Inferior parietal cortex (tissue), 1 donor: ENCODE data around the gene PRDM16.

ENCODE experiments used
- DNase-seq: peaks from one replicate; pipeline ENCODE4 v3.0.0-alpha.2; 2016; ENCODE audit errors: extremely low spot score

The PRDM16 gene

GRCh38 chr1:3461238-3461933 is 392.4 kb downstream of the PRDM16 start:
- no peak for DNase-seq

- no peak for DNase-seq
Observed at GRCh38 chr1:3461934-3462275, 392.9 kb downstream of the PRDM16 start.

GRCh38 chr1:3462356-3463012 is 393.5 kb downstream of the PRDM16 start:
- no peak for DNase-seq

DNA sequence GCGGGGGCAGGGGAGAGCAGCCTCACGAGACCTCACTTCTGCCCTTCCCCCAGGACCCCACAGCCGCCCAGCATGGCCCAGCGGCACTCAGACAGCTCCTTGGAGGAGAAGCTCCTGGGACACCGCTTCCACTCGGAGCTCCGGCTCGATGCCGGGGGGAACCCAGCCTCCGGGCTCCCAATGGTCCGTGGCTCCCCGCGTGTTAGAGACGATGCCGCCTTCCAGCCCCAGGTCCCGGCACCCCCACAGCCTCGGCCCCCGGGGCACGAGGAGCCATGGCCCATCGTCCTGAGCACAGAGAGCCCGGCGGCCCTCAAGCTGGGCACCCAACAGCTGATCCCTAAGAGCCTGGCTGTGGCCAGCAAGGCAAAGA is 394.0 kb downstream of the PRDM16 start:
- DNase-seq = no peak

GRCh38 chr1:3463408-3463863 is 394.4 kb downstream of the PRDM16 start:
- DNase-seq = no peak

- no peak for DNase-seq
Observed at GRCh38 chr1:3463891-3464648, 395.1 kb downstream of the PRDM16 start.

DNA sequence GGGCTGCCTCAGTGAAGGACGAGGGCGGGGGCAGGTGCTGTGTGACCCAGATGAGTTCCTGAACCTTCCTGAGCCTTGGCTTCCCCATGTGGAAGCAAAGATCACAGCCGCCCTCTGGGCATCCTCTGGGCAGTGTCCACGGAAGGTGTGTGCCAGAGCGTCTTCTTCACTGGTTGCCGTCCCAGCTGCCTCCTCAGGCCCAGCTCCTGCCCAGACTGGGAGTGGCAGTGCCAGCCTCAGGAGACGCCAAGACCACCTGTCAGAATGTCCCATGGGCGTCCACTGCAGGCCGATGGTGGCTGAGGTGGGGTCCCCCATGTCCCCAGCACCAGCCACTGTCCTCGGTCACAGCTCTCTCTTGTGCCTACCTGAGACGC is 395.6 kb downstream of the PRDM16 start:
- no peak for DNase-seq

DNA sequence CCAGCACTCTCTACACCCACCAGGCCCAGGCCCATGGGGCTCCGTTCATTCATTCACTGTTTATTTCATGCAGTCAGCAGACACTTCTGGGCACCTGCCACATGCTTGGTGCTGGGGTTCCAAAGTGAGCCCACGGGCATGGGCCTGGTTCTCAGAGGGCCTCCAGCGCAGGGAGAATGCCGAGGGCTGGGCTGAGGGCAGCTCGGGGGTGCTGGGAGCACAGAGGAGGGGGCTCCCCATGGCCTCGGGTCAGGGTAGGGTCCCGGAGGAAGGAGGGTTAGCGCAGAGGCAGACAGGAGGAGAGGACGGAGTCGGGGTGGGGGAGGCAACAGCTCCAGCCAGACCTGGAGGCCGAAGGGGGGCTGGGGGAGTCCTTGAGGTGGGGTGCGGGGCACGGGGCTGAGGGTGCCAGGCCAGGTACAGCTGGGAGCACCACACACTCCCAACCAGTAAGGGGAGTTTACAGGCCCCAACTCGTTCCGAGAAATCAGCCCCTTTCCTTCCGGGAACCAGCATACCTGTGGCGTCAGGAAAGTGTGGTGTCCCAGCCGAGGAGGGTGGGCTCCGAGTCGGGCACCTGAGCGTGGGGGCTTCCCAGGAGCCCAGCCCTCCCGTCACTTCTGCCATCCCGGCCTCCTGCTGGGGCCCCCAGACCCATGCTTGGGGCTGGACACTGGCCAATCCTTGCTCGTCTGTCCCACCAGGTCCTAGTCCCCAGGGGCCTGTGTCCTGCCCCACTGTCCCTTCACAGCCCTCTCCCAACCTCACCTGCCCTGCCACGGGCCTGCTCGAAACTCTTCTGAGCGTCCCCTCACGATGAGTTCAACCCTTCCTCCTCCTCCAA is 396.3 kb downstream of the PRDM16 start:
- DNase-seq = no peak

GRCh38 chr1:3465935-3466321 is 396.9 kb downstream of the PRDM16 start:
- no peak for DNase-seq

DNA sequence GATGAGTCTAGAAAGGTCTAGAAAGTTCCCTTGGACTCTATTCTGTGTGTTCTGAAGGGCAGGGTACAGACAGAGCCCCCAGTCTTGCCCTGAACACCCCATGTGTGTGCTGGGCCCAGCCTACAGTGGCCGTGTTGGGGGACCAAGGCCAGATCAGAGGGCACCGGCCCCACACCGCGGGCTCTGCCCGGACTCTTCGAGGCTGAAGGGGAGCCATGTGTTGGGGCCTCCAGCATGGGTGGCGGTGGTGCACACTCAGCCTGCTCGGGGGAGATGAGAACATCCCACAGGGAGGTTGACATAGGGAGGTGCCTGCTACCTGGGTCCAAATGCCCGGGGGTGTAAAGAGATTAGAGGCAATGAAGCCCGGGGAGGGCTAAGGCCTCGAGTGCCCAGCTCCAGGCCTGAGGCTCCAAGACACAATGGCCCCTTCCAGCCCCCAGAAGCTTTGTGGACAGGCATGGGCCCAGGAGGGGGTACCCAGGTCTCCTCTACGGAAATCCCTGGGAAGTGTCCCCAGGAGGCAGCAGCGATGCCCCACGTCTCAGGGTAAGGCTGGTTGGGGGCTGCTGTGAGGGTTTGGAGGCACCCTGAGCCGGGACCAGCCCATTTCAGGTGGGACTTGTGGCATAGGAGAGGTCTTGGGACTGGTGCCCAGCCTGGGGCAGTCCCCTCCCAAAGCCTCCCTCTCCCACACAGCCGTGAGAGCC is 397.5 kb downstream of the PRDM16 start:
- no peak for DNase-seq

GRCh38 chr1:3467096-3468036 is 398.4 kb downstream of the PRDM16 start:
- no peak for DNase-seq

GRCh38 chr1:3468236-3469103 is 399.5 kb downstream of the PRDM16 start:
- DNase-seq = no peak

DNA sequence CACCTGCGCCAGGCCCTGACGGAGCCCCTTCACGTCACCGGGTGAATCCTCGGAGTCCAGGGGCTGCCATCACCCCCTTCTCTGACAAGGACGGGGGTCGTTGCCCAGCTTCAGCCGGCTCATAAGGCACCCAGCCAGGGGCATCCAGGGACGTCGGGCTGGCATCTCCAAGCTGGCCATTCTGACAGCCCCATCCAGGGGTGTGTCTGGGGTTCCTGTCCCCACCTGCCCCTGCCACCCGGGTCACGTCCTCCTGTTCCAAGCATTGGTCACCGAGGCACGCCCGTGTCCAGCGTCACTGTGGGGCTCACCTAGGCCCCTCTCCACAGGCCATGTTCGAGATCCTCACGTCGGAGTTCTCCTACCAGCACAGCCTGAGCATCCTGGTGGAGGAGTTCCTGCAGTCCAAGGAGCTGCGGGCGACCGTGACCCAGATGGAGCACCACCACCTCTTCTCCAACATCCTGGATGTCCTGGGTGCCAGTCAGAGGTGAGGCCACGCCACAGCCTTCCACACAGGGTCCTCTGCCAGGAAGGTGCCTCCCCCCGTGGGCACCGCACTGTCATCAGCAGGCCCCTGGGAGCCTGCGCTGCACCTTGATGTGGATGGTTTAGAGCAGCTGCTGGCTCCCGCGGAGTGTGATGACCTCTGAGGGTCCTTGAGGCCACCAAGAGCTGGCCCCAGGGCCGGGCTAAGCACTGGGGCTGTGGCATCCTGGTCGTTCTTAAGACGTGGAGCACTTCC is 400.3 kb downstream of the PRDM16 start:
- DNase-seq = no peak

- no peak for DNase-seq
Observed at GRCh38 chr1:3469849-3470649, 401.0 kb downstream of the PRDM16 start.

- no peak for DNase-seq
Observed at GRCh38 chr1:3470650-3471355, 401.8 kb downstream of the PRDM16 start.

DNA sequence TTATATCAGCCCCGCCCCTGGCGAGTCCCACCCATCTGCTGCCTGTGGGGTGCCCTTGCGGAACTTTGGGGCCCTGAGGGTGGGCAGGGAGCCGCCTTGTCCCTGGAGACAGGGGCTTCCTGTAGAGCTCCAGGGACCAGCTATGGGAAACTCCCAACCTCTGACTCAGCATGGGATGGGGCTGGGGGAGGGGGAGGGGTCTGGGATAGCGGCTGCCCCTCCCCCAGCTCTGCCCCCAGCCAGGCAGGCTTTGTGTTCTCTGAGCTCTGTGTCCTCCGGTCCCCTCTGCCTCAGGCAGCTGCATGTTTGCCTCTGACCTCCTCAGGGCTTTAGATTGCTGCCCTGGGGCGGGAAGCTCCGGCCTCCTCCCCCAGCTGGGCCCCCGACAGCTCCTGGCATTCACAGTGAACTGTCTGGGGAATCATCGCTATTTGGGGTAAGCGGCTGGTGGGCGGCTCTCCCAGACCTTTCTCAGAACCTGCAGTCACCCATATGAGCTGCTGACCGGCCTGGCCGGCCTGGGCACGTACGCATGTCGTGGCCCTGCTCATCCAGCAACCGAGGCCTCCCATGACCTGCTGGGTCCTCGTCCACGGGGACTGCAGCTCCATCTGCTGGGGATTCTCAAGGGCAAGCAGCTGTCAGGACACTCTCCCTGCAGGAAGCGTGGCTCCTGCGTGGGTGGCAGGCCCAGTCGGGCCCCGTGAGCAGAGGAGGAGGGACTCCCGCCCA is 402.5 kb downstream of the PRDM16 start:
- no peak for DNase-seq
